NCI-H82 treated with DMSO at 0.1 percent for 48 hours (cell line): ENCODE results near the gene TRAF2.

Experiments used
- DNase-seq: peaks from one replicate; lab custom pipeline; 2025; ENCODE audit not compliant: unreplicated experiment; lab: John Stamatoyannopoulos, UW

TRAF2 gene

DNA sequence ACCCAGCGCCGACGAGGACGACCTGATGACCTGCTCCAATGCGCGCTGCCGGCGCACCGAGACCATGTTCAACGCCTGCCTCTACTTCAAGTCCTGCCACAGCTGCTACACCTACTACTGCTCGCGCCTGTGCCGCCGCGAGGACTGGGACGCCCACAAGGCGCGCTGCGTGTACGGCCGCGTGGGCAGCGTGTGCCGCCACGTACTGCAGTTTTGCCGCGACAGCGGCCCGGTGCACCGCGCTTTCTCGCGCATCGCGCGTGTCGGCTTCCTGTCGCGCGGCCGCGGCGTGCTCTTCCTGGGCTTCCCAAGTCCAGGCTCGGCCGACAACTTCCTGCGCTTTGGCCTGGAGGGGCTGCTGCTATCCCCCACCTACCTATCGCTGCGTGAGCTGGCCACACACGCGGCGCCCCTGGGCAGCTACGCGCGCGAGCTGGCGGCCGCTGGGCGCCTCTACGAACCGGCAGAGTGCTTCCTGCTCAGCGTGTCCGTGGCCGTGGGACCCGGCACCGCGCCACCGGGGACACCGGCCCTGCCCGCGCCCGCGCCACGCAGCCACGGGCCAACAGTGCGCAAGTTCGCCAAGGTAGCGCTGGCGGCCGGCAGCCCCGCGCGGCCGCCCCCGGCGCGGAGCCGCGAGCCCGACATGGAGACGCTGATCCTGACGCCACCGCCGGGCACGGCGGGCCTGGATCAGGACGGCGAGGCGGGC is 39.8 kb upstream of the TRAF2 start:
- DNase-seq: no peak

DNA sequence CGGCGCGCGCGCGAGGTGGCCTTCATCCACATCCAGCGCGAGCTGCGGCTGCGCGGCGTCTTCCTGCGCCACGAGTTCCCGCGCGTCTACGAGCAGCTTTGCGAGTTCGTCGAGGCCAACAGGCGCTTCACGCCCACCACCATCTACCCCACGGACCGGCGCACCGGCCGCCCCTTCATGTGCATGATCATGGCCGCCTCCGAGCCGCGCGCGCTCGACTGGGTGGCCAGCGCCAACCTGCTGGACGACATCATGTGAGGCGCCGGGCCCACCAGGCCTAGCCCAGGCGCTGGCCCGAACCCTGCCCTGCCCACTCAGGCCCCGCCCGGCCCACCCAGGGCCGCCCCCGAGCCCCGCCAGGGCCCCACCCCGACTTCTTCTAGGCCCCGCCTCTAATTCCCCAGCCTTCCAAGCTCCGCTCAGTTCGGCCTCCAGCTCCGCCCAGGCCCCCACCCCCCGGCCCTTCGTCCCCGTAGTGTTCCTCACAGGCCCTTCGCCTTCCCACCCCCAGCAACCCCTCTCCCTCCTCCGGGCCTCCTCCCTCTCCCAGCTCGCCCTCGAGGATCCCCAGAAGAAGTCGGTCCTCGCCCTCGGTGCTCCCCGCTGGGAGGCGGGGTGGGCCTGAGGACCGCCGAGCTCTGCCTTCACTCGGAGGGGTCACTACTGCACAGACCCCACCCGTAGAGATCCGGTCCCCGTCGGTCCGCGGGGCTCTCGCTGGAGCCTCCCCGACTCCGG is 39.1 kb upstream of the TRAF2 start:
- DNase-seq: peak; percentile 70

GRCh38 chr9:136847826-136848392 is 38.4 kb upstream of the TRAF2 start:
- peak; percentile 45 for DNase-seq

DNA sequence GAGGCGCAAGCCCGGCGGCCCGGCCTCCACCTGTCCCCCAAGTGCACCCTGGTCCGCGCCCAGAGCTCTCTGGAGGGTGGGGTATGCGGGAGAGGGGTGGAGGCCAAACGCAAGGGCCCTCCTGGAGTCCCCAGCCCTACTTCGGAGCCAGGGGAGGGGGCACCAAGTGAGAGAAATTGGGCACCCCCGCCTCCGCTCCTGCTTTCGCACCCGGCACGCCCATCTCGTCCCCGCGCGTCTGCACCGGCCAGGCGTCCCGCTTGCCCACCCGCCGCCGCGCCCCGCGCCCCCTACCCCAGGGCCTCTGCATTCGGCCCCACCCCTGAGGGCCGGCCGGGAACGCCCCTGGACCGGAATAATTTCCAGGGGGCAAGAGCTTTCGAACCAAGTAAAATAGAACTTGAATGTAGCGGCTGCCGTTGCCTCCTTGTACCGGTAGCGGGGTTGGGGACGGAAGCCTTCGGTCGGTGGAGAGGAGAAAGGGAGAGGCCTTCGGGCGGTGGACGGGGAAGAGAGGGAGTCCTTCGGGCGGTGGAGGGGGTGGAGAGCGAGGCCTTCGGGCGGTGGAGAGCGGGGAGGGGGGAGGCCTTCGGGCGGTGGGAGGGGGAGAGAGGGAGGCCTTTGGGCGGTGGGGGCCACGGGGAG is 37.8 kb upstream of the TRAF2 start:
- no peak for DNase-seq

DNA sequence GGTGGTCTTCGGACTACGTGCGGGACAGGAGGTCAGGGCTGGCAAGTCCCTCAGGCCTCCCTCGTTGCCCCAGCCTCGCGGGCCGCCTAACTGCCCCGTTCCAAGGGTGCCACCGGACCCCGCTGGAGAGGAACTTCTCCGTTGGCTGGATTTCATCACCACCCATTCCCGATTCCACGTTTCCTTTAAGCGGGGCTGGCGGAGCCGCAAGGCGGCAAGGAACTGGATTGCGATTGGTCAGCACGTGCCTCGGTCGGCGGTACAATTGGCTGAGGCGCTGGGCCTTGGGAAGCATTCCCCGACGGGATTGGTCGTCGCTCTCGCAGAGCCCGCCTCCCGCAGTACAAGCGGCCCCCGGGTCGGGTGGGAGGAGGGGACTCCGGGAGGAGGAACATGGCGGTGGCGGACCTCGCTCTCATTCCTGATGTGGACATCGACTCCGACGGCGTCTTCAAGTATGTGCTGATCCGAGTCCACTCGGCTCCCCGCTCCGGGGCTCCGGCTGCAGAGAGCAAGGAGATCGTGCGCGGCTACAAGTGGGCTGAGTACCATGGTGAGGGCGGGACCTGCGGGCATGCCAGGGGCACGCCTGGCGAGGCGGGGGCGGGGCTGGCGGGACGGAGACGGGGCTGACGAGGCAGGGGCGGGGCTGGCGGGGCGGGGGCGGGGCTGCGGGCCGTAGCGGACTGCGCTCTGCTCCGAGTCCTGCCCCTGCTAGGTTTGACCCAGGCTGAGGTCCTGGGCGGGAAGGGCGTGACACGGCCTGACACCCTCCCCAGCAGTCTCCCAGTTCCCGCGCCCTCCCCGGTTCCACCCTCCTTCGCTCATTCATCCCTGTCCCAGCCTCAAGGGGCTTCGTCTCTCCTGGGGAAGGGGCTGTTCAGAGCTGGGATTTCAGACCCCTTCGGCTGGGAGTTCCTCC is 37.0 kb upstream of the TRAF2 start, which contains the start of gene PHPT1:
Gene PHPT1, plus strand, starts transcription at position 372 of the 922 bp plus-strand sequence. Its CDS starts 22 bp downstream, at position 394.
- DNase-seq: peak; percentile 97

DNA sequence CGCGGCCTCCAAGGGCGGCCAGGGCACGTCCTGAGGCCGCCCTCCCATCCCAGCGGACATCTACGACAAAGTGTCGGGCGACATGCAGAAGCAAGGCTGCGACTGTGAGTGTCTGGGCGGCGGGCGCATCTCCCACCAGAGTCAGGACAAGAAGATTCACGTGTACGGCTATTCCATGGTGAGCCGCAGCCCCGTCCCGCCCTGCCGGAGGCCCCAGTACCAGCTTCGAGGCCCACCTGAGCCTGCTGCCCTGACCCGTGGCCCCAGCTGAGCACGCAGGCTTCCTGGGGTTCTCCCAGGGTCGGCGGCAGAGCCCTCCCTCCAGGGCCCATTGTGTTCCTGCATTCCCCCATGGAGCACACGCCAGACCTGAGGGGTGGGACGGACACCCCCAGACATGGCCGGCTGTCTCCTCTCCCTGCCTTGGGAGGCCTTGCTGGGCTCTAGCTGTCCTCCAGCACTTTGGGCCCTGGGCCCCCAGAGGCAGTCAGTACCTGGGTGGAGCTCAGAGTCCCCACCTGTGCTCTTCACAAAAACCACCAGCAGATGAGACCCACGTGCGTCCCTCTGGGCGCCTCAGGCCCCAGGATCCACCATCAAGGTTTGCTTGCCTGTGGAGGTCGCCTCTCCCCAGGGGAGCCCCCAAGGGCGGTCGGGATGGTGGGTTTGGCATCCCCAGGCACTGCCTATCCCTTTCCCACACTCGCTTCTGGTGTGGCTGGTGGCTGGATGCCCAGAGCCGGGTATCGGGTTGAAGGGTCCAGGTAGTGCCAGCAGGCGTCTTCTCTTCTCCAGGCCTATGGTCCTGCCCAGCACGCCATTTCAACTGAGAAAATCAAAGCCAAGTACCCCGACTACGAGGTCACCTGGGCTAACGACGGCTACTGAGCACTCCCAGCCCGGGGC is 36.1 kb upstream of the TRAF2 start:
- DNase-seq: no peak

DNA sequence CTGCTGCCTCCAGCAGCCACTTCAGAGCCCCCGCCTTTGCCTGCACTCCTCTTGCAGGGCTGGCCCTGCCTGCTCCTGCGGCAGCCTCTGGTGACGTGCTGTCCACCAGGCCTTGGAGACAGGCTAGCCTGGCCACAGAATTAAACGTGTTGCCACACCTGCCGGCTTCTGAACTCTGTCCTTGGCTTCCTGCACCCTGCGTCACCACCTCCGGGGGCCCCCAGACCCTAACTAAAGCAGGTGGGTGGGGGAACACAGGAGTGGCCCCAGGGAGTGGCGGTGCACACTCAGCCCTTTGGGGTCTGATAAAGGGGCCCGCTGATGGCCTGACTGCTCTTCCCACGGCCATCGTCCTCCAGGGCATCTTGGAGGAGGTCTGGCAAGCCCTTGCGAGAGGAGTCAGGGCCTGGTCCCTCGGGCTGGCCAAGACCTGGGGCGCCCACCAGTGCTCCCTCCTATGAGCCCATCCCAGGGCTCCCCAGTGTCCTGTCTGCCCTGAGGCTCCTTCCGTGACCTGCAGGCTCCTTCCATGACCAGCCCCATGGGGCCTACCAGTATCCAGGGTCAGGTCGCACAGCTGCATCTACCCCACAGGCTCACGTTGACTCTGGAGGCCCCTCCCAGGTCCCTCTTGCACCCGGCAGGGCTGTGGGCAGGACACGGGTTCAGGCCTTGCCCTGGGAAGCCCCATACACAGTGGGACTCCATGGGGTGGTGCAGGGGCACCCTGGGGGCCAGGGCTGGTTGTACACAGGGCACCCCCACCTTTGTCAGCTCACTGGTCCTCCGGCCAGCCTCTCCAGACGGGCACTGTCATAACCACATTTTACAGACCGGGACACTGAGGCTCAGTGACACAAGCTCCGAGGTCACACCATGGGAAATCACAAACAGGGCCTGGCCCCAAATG is 35.2 kb upstream of the TRAF2 start:
- no peak for DNase-seq

DNA sequence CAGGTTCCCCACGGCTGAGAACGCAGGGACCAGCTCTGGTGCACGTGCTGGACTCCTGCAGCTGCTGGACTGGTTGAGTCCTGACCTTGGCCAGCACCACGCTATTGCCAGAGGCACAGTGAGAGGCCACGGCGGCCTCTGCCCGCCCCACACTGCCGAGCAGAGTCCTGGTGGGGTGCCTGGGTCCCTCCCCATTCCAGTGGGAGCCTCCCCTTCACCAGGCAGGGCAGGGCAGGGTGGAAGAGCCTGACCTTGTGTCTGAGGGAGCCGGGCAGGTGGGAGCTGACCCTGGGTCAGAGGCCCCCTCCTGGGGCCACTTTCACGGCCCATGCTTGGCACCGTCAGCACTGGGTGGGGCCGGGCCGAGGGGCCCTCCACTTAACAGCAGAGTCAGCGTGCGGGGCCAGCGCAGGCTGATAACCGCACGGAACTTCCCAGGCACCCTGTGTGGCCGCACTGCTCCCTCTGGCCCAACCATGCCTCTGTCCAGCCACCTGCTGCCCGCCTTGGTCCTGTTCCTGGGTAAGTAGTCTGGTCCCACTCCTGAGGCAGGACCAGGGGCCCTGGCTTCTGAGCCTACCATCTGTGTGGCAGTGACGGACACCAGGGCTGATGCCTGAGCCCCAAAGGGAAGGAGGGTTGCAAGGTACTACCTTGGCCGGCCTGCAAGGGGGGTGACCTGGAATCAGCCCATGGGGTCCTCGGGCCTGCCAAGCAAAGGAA is 34.2 kb upstream of the TRAF2 start, which contains the start of gene MAMDC4:
Gene MAMDC4, plus strand, starts transcription at position 406 of the 723 bp plus-strand sequence. Its CDS starts 71 bp downstream, at position 477.
- no peak for DNase-seq

DNA sequence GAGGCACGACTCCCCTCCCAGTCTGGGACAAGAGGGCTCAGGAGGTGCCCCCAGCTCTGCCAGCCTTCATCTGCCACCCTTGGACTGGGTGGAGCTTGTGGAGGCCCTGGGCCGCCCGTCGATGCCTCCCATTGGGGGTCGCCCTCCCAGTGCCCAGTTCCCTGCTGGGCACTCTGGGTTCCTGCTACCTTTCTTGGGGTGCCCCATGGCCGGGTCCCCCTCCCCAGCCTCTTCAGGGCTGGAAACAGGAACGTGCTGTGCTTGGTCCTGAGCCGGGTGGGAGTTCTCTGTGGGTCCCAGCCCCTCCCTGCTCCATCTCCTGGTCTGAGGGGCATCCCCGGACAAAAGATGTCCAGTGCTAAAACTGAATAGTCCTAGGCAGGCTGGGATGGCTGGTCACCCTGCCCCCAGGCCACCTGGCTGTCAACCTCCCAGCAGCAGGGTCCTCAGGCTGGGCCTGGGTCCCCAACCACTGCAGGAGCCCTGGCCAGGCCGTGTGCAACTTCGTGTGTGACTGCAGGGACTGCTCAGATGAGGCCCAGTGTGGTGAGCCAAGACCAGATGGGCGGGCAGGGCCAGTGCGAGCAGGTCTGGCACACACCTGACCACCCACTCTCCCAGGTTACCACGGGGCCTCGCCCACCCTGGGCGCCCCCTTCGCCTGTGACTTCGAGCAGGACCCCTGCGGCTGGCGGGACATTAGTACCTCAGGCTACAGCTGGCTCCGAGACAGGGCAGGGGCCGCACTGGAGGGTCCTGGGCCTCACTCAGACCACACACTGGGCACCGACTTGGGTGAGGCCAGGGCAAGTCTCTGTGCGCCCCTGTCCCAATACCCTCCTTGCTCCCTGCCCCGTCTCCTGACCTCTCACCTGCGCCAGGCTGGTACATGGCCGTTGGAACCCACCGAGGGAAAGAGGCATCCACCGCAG is 33.4 kb upstream of the TRAF2 start:
- no peak for DNase-seq

DNA sequence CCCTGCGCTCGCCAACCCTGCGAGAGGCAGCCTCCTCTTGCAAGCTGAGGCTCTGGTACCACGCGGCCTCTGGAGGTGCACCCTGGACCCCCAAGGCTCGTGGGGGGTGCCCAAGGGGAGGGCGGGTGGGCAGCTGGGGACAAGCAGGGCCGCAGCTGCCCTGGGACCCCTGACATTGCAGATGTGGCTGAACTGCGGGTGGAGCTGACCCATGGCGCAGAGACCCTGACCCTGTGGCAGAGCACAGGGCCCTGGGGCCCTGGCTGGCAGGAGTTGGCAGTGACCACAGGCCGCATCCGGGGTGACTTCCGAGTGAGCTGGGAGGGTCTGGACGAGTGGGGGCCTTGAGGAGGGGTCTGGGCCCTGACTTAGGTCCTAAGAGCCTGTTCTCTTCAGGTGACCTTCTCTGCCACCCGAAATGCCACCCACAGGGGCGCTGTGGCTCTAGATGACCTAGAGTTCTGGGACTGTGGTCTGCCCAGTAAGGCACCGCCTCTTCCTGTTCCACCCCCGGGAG is 32.7 kb upstream of the TRAF2 start:
- no peak for DNase-seq

- DNase-seq: no peak
These were observed 32.0 kb upstream of the TRAF2 start for GRCh38 chr9:136854113-136854841.

DNA sequence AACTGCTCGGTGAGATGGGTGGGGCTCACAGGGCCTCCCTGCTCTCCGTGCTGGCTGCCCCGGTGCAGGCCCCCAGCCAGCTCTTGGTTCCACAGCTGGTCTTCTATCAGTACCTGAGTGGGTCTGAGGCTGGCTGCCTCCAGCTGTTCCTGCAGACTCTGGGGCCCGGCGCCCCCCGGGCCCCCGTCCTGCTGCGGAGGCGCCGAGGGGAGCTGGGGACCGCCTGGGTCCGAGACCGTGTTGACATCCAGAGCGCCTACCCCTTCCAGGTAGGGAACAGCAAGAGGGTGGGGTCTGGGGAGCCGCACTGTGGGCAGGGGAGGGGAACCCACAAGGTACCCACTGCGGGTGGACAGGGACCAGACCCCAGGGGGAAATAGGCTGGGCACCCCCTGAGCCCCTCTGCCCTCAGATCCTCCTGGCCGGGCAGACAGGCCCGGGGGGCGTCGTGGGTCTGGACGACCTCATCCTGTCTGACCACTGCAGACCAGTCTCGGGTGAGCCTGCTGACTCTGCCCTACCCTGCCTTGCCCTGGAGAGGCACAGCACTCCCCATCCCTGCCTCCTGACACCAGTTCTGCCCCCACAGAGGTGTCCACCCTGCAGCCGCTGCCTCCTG is 31.4 kb upstream of the TRAF2 start:
- no peak for DNase-seq

- DNase-seq: no peak
These were observed 30.7 kb upstream of the TRAF2 start for GRCh38 chr9:136855461-136856078.

- DNase-seq: no peak
These were observed 30.2 kb upstream of the TRAF2 start for GRCh38 chr9:136856079-136856476.
